B cell (primary cell): ENCODE results near the gene COQ4. TPM values are rescaled to one million over a fixed set of nuclear protein-coding genes. Genes with fewer than 3 reads are reported as not detected.

Experiments used
- ATAC-seq: fragments of 200-7000 bp; cut with Tn5 transposase; one replicate; pipeline ENCODE4 v1.10.0; 2021; ENCODE audit warnings: low read depth, mild to moderate bottlenecking, moderate number of reproducible peaks, moderate library complexity
- CTCF ChIA-PET: fragments of 350-600 bp; sonication (Branson Sonifier 250); formaldehyde crosslinking; loops from one replicate; lab custom pipeline; 2021; ENCODE audit warnings: antibody characterized with exemption, inconsistent platforms; lab: Charles Lee
- POLR2A ChIA-PET: fragments of 350-600 bp; sonication (Branson Sonifier 250); formaldehyde crosslinking; loops from one replicate; lab custom pipeline; 2021; ENCODE audit warnings: antibody characterized with exemption; lab: Charles Lee
- DNase-seq: peaks from one replicate; pipeline ENCODE4 v3.0.0; 2013
- H2AFZ ChIP-seq: 2 replicates; pipeline ENCODE4 v1.6.1; 2012; ENCODE audit warnings: mild to moderate bottlenecking, low read depth, low read length; ENCODE audit not compliant: insufficient read depth, poor library complexity, severe bottlenecking
- H3K27ac ChIP-seq, 2 donors: 1 replicate in 1 of 2; 2 replicates in 1 of 2; pipeline ENCODE4 v1.5.1; 2012 to 2013; ENCODE audit warnings: low read length in 2 of 2, mild to moderate bottlenecking in 2 of 2, moderate library complexity in 1 of 2
- H3K27me3 ChIP-seq, 4 experiments: fragments of 200-600 bp in 1 of 4; sonication (generic) in 1 of 4; replicated peaks in 1 of 4; 1 replicate in 2 of 4; 2 replicates in 2 of 4; pipeline versions ENCODE4 v1.6.1 to v1.7.0; 2013 to 2016; ENCODE audit warnings: low read length in 3 of 4, mild to moderate bottlenecking in 2 of 4, mixed read lengths in 1 of 4, moderate library complexity in 1 of 4; ENCODE audit not compliant: insufficient read depth in 4 of 4, control insufficient read depth in 3 of 4; ENCODE audit errors: control extremely low read depth in 1 of 4
- H3K36me3 ChIP-seq, 2 experiments: replicated peaks in 1 of 2; 1 replicate in 1 of 2; 2 replicates in 1 of 2; pipeline versions ENCODE4 v1.6.1 to v1.7.1; 2013; ENCODE audit warnings: low read length in 1 of 2; ENCODE audit not compliant: insufficient read depth in 2 of 2, control insufficient read depth in 1 of 2; ENCODE audit errors: control extremely low read depth in 1 of 2, extremely low read depth in 1 of 2
- H3K4me1 ChIP-seq, 2 donors: fragments of 200-600 bp in 1 of 2; sonication (generic) in 1 of 2; 1 replicate in 1 of 2; 2 replicates in 1 of 2; pipeline versions ENCODE4 v1.5.1 to v1.6.1; 2013 to 2017; ENCODE audit warnings: low read length in 2 of 2; ENCODE audit not compliant: control insufficient read depth in 2 of 2, insufficient read depth in 2 of 2
- H3K4me2 ChIP-seq: replicated peaks from 2 replicates; pipeline ENCODE3; 2012; ENCODE audit warnings: mild to moderate bottlenecking, low read depth, low read length; ENCODE audit not compliant: poor library complexity, severe bottlenecking
- H3K4me3 ChIP-seq, 5 experiments: fragments of 200-600 bp in 1 of 5; sonication (generic) in 1 of 5; 1 replicate in 3 of 5; 2 replicates in 2 of 5; pipeline versions ENCODE4 v1.5.1 to v1.7.0; 2011 to 2016; ENCODE audit warnings: low read length in 4 of 5, mild to moderate bottlenecking in 4 of 5, low read depth in 2 of 5, control low read depth in 1 of 5, moderate library complexity in 1 of 5; ENCODE audit not compliant: insufficient read depth in 1 of 5; ENCODE audit errors: control extremely low read depth in 1 of 5, extremely low read depth in 1 of 5
- H3K79me2 ChIP-seq: fragments of 200-600 bp; sonication (generic); one replicate; pipeline ENCODE4 v1.6.0; 2016; ENCODE audit warnings: low read length; ENCODE audit not compliant: control insufficient read depth, insufficient read depth
- H3K9ac ChIP-seq: fragments of 200-600 bp; sonication (generic); 2 replicates; pipeline ENCODE4 v1.6.1; 2017; ENCODE audit warnings: mild to moderate bottlenecking, low read length, moderate library complexity
- H3K9me3 ChIP-seq, 3 donors: one replicate each; pipeline versions ENCODE4 v1.6.1 to v1.7.1; 2013; ENCODE audit warnings: low read length in 2 of 3; ENCODE audit not compliant: control insufficient read depth in 2 of 3, insufficient read depth in 1 of 3; ENCODE audit errors: control extremely low read depth in 1 of 3
- H4K20me1 ChIP-seq: 2 replicates; pipeline ENCODE4 v1.6.0; 2012; ENCODE audit warnings: mild to moderate bottlenecking, low read length; ENCODE audit not compliant: insufficient read depth, control insufficient read depth, poor library complexity, severe bottlenecking
- H3K27ac Mint-ChIP-seq: one replicate; pipeline ENCODE4 v1.8.0; 2021; ENCODE audit warnings: mixed read lengths
- H3K27me3 Mint-ChIP-seq: one replicate; pipeline ENCODE4 v1.8.0; 2021; ENCODE audit warnings: mixed read lengths
- H3K4me1 Mint-ChIP-seq: one replicate; pipeline ENCODE4 v1.8.0; 2021; ENCODE audit warnings: mixed read lengths
- H3K4me3 Mint-ChIP-seq: one replicate; pipeline ENCODE4 v1.8.0; 2021; ENCODE audit warnings: mixed read lengths
- H3K9me3 Mint-ChIP-seq: one replicate; pipeline ENCODE4 v1.8.0; 2022; ENCODE audit warnings: mixed read lengths; ENCODE audit not compliant: insufficient read depth
- CTCF ChIP-seq: fragments of 200-600 bp; IDR thresholded peaks from one replicate; pipeline ENCODE4 v1.8.0; 2022; ENCODE audit warnings: antibody characterized with exemption, mild to moderate bottlenecking
- EZH2 ChIP-seq: IDR thresholded peaks from 2 replicates; pipeline ENCODE4 v1.6.1; 2012; ENCODE audit warnings: borderline replicate concordance, low read depth, mild to moderate bottlenecking, moderate library complexity, low read length; ENCODE audit not compliant: insufficient read depth, poor library complexity, severe bottlenecking
- WGBS: methylation state at CpG from one replicate; pipeline ENCODE4 v1.1.5; 2013; ENCODE audit warnings: missing lambda C conversion rate; ENCODE audit not compliant: insufficient coverage; 5-methylcytosine and 5-hydroxymethylcytosine counted together
- intact Hi-C: fragments of 100-400 bp; cut with micrococcal nuclease; formaldehyde crosslinking; loops from one replicate; pipeline ENCODE4 v1.10.0; 2022
- polyA plus RNA-seq: library from polyadenylated mRNA; depleted of rRNA; stranded (reverse); fragments of >200 nt; gene quantifications from 2 replicates; pipeline ENCODE4 v1.2.3, GENCODE V29; 2012
- total RNA-seq, 2 donors: library from RNA; stranded (reverse); fragments of 120-200 nt in 1 of 2; gene quantifications; 1 replicate in 1 of 2; 2 replicates in 1 of 2; pipeline versions ENCODE4 v1.2.3 to v1.2.4, GENCODE V29; 2013 to 2022

COQ4 gene
- total and polyA plus RNA-seq, 2 donors (not counting 1 experiment from before 2014, with no cell fraction given), result 54.9 to 62.8 TPM

GRCh38 chr9:128361296-128361985 lies 38.8 kb downstream of the COQ4 start:
- no peaks in the 10 kb centered on the region for H3K9me3 Mint-ChIP-seq
- no peaks in the 10 kb centered on the region for H4K20me1 ChIP-seq
- peak overlapping the region; percentile 64 for H3K9ac ChIP-seq
- H3K27me3 Mint-ChIP-seq, result no peaks in the 10 kb centered on the region
- H3K4me3 ChIP-seq, result peak overlapping the region in 3 of 5 experiments; percentile 44 to 63 (median 51)
- H3K27ac Mint-ChIP-seq, result no peak overlapping the region
- DNase-seq, result no peak
- WGBS, result 54% methylated on average over 11 of the region's 14 CpGs
- H3K9me3 ChIP-seq, result no peaks in the 10 kb centered on the region
- H3K4me2 ChIP-seq, result peak overlapping the region; percentile 82
- H3K4me1 ChIP-seq, result peaks cover 10 to 21% of the 10 kb centered on the region in 2 donors
- H3K4me1 Mint-ChIP-seq, result peaks cover 9% of the 10 kb centered on the region
- intact Hi-C loops, result no loop called here
- H3K27me3 ChIP-seq, result no peaks in the 10 kb centered on the region
- no peak for ATAC-seq
- H3K79me2 ChIP-seq, result no peaks in the 10 kb centered on the region
- no peak for TF ChIP-seq EZH2
- POLR2A ChIA-PET, result interaction anchor here (2.7 kb wide), 1 partner anchor 10 kb away, joined by 20 read pairs; the partner anchor contains the start of gene URM1
- peak overlapping the region; percentile 90 for H2AFZ ChIP-seq
- CTCF ChIA-PET, result interaction anchor here (0.5 to 2.7 kb wide), 20 partner anchors 9 to 635 kb away, joined by 3 to 35 read pairs (median 4); partner anchors contain the start of genes CERCAM and URM1
- peak overlapping the region; percentile 85 for H3K4me3 Mint-ChIP-seq
- no peak overlapping the region for H3K27ac ChIP-seq
- no peaks in the 10 kb centered on the region for H3K36me3 ChIP-seq

GRCh38 chr9:128361986-128362646 lies 39.5 kb downstream of the COQ4 start:
- H3K4me2 ChIP-seq, result peak overlapping the region; percentile 82
- ChIA-PET CTCF (interaction anchor here (0.9 to 2.7 kb wide), 28 partner anchors 9 to 635 kb away, joined by 3 to 35 read pairs (median 3); partner anchors contain the start of genes CERCAM and URM1), POLR2A (interaction anchor here (2.7 kb wide), 1 partner anchor 10 kb away, joined by 20 read pairs; the partner anchor contains the start of gene URM1)
- ATAC-seq, result peak; percentile 87
- Mint-ChIP-seq H3K27me3 (no peaks in the 10 kb centered on the region), H3K4me1 (peaks cover 9% of the 10 kb centered on the region), H3K27ac (no peak overlapping the region), H3K9me3 (no peaks in the 10 kb centered on the region), H3K4me3 (peak overlapping the region; percentile 85)
- peaks cover 10 to 21% of the 10 kb centered on the region in 2 donors for H3K4me1 ChIP-seq
- WGBS, result 6% methylated on average over 17 of the region's 20 CpGs
- DNase-seq, result peak; percentile 73
- intact Hi-C loops, result loop anchor here (1.0 kb wide), 1 partner anchor 58 kb away; the partner anchor contains the start of gene CERCAM
- no peaks in the 10 kb centered on the region for H3K79me2 ChIP-seq
- peak overlapping the region; percentile 64 for H3K9ac ChIP-seq
- no peak overlapping the region for H3K27ac ChIP-seq
- peak; percentile 89 for TF ChIP-seq CTCF
- no peak for TF ChIP-seq EZH2
- H3K36me3 ChIP-seq, result no peaks in the 10 kb centered on the region
- H2AFZ ChIP-seq, result peak overlapping the region; percentile 90
- H4K20me1 ChIP-seq, result no peaks in the 10 kb centered on the region
- peak overlapping the region in 4 of 5 experiments; percentile 7 to 63 (median 48) for H3K4me3 ChIP-seq
- H3K27me3 ChIP-seq, result no peaks in the 10 kb centered on the region
- no peaks in the 10 kb centered on the region for H3K9me3 ChIP-seq
